GM18526 (cell line): ENCODE measurements around the gene TASP1.

Experiments
- POLR2A ChIP-seq: IDR thresholded peaks from 3 replicates; pipeline ENCODE4 v1.6.1; 2011; ENCODE audit not compliant: insufficient read length; ENCODE audit errors: extremely low read depth

TASP1 gene

GRCh38 chr20:13474467-13474866 is 164.3 kb downstream of the TASP1 start:
- TF ChIP-seq POLR2A = no peak

- TF ChIP-seq POLR2A = no peak
Measured at GRCh38 chr20:13469262-13469661, 169.5 kb downstream of the TASP1 start.

- TF ChIP-seq POLR2A = no peak
Measured at GRCh38 chr20:13468166-13468565, 170.6 kb downstream of the TASP1 start.

GRCh38 chr20:13464702-13465101 is 174.0 kb downstream of the TASP1 start:
- no peak for TF ChIP-seq POLR2A

GRCh38 chr20:13461849-13462458 is 176.8 kb downstream of the TASP1 start:
- no peak for TF ChIP-seq POLR2A

- no peak for TF ChIP-seq POLR2A
Measured at GRCh38 chr20:13458860-13459451, 179.8 kb downstream of the TASP1 start.

- TF ChIP-seq POLR2A = no peak
Measured at GRCh38 chr20:13457487-13457886, 181.2 kb downstream of the TASP1 start.

GRCh38 chr20:13455713-13456112 is 183.0 kb downstream of the TASP1 start:
- TF ChIP-seq POLR2A = no peak

- no peak for TF ChIP-seq POLR2A
Measured at GRCh38 chr20:13453367-13453766, 185.4 kb downstream of the TASP1 start.

GRCh38 chr20:13452470-13453124 is 186.1 kb downstream of the TASP1 start:
- no peak for TF ChIP-seq POLR2A

GRCh38 chr20:13449868-13450434 is 188.8 kb downstream of the TASP1 start:
- no peak for TF ChIP-seq POLR2A

- TF ChIP-seq POLR2A = no peak
Measured at GRCh38 chr20:13447385-13448180, 191.1 kb downstream of the TASP1 start.

GRCh38 chr20:13443690-13444089 is 195.0 kb downstream of the TASP1 start:
- TF ChIP-seq POLR2A = no peak

GRCh38 chr20:13442986-13443385 is 195.7 kb downstream of the TASP1 start:
- TF ChIP-seq POLR2A = no peak

- no peak for TF ChIP-seq POLR2A
Measured at GRCh38 chr20:13441388-13441787, 197.3 kb downstream of the TASP1 start.
